ENCODE data around the gene NKX2-3. TPM values are rescaled to one million over a fixed set of nuclear protein-coding genes. Genes with fewer than 3 reads are reported as not detected.
A peak's percentile ranks its signal among the peaks of the same experiment; 100 is the strongest.

Gene NKX2-3
- total RNA-seq, 1 donor from 2014 or later = not detected

DNA sequence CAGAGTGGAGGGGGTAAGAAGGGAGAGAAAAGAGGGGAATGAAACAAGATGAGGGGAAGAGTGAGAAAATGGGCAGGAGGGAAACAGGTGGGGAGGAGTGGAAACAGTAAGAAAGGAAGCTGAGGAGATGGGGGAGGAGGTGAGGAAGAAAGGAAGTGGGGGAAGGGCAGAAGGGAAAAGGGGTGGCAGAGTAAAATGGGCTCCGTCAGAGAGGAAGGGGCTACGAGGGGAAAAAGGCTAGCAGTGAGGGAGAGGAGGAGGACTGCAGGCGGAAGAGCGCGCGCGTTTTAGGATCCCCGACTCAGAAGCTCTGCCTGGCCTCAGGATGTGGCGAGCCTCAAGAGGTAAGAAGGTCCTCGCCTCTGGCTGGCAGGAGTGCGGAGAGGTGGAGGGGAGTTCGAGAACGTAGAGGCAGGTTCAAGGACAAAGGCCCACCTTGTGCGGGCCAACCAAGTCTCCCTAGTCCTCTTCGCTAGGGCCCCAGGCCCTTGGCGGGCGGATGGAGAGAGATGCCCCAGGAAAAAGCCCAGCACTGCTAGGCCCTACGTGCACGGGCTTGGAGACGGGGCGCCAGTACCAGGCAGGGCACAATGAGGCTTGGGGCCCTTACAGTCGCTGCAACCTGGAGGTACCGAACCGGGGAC is 5.8 kb upstream of the NKX2-3 start:
- DNase-seq (ENCODE audit: low read depth in 2 of 2) = no peak

DNA sequence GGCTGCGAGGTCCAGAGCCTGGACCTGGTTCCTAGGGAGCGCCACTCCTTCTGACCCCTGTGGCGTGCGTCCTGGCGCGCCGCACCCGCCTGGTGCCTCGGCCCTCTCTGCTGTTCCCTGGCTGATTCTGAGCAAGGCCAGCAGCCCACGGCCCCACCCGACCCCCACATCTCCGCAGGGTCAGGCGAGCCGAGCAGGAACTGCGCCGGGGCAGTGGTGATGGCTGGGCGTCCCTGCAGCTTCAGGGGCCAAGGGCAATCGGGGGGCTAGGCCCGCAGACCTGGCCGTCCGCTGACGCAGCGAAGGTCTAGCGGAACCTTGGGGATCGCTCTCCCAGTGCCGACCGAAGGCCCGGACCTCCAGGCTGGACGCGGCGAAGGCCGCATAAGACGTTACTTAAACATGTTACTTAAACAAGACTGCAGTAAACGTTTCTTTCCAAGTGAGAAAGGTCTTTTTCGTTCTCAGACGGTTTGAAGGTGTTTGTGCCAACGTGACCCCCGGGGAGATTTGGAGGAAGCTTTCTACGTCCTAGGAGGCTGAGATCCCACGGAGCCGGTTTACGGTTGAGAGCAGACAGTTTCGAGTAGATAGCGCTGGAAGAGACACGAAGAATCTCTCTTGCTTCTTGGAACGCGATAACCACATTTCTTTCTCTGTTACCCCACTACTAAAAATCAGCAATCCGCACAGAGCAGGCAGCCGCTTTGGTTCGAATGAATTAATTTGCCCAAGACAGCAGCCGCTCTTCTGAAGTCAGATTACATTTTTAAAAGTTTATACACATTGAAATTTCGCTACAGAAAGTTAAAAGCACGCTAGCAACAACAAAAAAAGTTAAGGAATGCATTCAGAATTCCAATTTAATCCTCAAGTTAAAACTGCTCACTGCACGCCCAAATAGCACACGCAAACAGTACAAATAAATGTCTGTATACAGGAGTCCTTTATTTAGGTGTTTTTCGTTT is 4.9 kb upstream of the NKX2-3 start:
- DNase-seq (ENCODE audit: low read depth in 2 of 2) = no peak

DNA sequence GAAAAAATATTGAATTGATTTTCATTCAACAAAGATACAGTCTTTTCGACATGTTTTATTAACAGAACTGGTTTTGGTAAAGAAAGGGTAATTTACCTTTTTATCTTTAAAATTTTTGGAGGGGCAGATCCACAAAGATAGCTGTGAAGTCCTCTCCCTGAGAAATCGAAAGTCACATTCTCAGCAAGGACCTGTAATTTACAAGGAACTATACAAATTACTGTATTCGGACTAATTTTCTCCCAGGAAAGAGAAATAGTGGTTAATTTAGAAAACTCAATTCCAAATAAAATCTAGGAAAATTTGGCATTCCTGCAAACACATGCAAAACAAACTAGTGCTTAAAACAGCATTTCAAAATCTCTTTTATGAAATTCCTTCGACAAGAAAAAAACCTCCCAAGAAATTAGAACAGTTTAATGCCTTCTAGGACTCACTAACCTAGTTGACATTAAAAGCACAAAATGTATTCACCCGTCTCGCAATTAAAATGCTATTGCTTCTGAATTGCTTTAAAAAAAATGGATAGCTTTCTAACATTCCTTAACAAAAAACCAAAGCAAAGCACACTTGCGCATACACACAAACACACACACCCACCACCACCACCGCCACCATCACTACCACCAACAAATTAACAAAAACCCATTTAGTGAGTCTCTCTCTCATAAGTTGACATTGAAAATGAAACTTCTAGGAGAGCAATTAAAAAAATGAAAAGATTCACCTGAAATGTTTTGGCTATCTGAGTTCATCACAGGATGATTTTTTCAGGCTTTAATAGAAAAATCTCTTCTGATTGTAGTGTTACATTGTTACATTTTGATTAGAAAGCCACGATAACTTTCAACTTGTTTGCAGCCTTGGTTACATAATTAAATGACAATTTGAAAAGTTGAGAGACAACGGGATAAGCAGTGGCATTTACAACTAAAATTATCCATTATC is 4.0 kb upstream of the NKX2-3 start:
- DNase-seq (ENCODE audit: low read depth in 2 of 2) = no peak

DNA sequence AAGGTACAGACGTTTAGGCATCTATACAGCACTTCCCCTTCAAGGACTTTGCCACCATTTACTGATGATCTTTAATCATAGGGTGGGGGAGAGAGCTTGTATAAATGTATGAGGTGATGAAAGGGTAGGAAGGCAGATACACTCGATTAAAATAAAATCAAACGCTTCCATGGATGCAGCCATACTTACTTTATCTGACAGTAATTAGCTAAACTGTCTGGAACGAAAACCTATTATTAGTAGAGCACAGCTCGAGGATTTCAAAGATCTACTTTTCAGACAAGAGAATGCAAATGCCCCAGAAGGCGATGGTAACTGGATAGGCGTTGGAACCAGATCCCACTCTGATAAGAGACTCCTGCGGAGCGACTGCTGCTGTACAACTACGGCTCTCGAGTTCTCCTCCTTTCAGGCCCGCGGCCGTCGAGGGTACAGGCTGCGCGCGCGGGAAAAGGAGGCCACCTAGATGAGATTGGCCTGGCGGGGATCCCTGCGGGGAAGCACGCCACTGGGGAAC is 3.1 kb upstream of the NKX2-3 start:
- DNase-seq (ENCODE audit: low read depth in 2 of 2) = no peak

DNA sequence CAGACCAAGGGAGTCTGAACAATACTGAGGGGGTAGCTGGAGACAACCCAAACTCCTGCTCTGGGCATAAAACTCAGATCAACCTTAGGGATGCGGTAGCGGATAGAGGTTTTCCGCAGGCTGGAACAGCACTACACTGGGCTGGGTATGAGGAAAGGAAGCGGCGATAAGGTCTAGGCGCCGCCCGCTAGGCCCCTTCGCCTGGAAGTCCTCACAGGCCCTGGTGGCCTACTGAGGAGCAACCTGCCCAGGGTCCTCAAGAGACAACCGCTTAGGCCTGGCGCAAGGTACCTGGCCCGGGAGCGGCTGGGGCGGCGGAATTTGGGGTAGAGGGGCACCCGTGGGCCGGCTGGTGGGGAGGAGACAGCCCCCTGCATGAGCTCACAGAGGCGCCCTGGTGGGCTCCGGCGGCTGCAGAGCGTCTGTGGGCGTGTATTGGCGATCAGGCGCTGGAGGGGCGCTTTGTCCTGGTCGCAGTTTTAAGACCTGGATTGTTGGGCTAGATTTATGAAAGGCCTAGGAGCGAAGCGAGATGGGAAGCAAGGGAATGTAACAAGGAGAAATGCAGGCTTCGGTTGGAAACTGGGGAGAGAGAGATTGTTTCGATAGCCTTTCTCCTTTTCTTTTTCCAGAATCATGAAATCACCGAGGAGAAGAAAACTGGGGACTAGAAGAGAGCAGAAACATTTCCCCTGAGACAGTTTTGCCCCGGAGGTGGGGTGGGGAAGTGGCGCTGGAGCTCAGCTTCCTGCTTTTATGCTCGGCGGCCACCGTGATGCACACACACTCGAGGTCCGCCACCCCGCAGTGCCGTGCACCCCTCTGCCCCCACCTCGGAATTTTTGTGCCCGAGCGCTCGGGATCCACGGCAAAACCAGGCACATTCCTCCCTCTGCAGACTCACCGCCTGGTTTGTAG is 2.4 kb upstream of the NKX2-3 start:
- no peak for DNase-seq (ENCODE audit: low read depth in 2 of 2)

DNA sequence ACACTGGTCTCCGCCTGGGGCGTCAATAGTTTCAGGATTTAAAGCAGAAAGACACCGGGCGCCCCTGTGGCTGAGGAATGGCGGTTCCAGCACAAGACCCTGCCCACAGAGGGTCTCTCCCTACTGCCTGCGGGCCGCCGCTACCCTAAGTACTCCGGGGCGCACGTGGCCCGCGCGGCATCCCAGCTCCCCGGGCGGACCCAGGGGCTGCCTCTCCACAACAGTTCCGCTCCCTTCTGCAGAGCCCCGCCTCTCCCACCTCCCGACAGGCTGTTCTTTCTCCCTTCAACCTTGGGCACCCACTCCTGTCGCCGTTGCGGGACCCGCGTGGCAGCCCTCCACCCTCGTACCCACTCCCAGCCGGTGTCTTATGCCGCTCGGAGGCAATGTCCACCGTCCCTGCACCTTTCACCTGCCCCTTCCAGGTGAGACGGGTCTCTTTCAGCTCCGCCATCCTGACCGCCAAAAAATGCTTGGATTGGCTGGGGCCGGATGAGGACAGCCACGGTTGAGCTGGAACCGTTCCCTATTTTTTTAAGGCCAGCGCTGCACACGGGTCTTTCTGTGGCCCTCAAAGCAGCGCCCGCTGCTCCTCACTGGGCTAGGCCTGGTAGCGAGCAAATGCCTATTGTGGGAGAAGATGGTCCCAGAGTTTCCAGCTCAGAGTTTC is 1.6 kb upstream of the NKX2-3 start:
- DNase-seq (ENCODE audit: low read depth in 2 of 2) = no peak

DNA sequence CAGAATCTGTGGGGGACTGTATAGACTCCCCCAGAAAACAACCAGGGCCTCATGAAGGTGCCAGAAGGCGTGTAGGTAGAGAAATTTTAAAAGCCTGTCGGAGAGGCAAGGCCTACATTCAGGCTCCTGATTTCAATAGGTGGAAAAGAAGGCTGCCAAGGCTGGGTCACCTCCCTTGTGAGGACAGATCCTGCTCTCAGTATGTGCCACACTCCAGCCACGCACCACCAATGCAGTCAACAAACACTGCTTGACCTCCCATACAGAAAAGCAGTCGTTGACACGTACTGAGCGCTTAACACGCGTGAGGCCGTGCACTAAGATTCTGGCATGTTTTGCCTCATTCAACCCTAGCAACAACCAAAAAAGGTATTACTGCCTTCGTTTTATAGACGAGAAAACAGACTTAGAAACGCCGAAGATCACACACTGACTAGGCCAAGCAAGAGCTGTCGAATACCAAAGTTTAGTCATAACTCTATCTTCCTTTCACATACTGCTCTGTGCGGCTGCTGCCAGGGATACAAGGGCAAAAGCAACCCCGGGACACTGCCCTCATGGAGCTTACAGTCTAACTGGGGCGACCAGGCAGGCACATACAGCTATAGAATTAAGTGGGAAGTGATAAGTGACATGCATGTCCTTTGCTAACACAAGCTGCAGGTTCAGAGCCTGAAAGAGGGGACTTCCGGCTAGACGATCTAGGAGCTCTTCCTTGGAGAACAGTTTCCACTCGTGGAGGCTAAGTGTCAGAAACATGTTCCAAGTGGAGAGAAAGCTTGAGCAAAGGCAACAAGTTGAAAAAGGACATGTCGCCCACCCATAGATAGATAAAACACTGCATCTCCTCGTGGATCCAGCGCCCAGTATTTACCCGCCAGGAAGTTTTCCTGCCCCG is 797 bp upstream of the NKX2-3 start:
- DNase-seq (ENCODE audit: low read depth in 2 of 2) = no peak

DNA sequence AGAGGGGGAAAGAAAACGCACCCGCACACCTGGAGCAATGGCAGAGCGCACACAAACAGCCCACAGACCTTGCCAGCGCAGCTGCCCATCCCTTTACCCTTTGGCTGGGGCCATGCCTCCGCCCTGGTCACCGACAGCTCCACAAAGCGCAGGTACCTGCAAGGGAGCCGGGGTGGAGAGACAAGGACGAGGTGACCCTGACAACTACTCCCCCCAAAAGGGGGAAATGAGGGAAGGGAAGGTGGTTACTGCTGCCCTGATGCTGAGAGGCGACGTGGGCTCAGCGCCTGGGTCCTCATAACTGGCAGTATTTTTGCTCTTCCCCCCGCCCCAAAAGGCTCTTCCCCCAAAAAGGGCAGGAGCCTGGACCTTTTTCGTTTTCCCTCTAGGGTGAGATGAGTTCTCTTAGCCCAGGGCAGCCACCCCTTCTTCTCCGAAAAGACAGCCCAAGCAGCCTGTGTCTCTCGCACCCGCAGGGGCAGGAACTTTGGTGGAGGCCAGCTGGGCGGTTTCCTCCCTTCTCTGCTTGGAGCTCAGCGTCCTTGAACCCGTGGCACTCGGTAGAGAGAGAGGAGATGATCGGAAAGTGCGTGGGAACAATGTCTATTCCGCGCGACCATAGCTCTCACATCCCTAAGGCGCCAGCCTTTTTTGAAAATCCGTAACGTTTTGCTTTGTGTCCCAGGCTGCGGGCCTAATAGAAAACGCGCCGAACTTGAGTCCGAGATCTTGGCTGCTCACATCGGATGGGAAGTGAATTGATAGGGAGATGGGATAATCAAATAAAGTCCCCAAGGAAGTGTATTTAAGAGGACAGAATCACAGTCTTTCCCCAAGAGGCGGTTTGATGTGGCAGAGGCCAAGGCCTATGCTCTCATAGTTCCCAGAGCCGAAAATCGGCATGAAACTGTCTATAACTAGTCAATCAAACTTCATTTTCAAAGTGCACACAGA is 1.0 kb downstream of the NKX2-3 start:
- DNase-seq (ENCODE audit: low read depth in 2 of 2) = no peak

DNA sequence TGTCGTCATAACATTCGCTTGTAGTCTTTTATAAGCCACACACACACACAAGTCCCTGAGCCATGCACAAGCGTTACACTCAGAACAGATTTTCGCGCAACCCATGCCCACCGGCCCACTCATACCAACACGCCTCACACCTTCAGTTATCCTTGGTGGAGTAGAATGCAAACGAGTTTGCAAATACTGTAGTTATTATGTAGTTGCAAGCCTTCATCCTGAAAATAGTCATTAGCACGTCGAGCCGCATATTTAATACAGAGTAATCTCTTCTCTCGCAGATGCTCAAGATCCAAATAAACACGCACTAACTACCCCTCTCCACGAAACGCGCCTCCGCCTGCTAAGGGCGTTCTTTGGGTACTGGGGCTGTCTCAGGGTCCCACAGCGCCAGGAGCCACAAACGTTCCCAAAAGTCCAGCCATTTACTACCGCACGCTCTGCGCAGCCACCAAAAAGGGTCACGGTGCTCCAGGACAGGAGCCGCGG is 1.8 kb downstream of the NKX2-3 start:
- no peak for DNase-seq (ENCODE audit: low read depth in 2 of 2)

DNA sequence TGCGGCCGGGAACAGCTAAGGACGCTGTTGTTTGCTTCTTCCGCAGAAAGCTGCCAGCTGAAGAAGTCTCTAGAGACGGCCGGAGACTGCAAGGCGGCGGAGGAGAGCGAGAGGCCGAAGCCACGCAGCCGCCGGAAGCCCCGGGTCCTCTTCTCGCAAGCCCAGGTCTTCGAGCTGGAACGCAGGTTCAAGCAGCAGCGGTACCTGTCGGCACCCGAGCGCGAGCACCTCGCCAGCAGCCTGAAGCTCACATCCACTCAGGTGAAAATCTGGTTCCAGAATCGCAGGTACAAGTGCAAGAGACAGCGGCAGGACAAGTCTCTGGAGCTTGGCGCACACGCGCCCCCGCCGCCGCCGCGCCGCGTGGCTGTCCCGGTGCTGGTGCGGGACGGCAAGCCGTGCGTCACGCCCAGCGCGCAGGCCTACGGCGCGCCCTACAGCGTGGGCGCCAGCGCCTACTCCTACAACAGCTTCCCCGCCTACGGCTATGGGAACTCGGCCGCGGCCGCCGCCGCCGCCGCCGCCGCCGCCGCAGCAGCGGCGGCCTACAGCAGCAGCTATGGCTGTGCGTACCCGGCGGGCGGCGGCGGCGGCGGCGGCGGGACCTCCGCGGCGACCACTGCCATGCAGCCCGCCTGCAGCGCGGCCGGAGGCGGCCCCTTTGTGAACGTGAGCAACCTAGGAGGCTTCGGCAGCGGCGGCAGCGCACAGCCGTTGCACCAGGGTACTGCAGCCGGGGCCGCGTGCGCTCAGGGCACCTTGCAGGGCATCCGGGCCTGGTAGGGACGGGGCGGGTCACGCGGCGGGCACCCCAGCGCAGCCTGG is 2.4 kb downstream of the NKX2-3 start:
- peak; percentile 41 for DNase-seq (ENCODE audit: low read depth in 2 of 2)

DNA sequence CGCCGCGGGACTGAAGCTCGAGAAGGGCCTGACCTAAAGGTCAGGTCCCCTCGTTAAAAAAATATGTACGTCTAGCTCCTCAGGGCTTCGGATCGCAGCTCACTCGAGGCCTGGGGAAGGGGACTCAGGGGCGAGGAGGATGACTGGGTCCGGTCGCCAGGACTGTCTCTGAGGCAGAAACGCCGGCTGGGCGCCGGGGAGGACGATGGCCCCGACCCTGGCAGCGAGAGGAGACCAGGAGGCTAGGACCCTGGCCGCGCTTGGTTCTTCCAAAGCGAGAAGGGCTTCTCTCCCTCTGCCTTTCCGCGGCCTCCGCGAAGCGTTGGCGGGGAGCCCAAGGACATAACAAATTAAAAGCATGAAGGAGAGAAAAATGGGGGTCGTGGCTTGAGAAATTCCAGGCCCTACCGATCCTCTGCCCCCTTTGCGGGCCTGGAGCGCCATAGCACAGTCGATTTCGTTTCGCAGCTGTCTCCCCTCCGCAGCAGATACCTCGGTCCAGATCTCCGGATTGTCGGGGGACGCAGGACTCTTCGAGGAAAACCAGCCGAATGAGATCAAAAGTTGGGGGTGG is 3.1 kb downstream of the NKX2-3 start:
- DNase-seq (ENCODE audit: low read depth in 2 of 2) = no peak

DNA sequence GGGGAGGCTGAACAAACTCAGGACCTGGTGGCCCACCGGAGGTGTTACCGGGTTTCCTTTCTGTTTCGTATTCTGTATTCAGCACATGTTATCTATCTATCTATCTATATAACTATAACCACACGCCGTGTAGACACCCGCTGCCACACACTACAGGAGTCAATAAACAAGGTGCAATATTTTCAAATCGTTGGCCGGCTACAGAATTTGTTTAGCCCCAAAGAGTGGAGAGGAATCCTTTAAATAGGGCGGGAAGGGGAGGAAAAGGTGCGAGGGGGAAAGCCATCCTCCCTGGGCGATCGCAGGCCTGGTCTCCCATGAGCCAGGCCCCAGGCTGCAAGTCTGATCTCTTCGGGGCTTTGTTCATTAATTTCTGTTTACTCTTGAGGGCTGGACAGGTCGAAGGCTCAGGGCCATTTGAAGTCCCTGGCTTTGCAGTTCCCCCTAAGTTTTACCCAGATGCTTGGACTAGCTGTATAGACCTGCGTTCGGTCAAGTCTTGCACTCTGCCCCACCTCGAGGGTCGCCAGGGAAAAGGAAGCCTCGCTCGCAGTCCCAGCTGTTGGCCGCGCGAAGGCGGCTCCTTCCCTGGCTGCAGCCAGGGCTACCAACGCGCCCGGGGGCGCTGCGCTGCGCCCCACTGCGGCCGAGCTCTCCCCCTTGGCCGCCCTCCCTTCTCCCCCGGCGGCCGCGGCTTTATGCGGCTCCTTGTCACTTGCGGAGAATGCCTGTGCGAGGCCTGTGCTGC is 3.8 kb downstream of the NKX2-3 start:
- no peak for DNase-seq (ENCODE audit: low read depth in 2 of 2)

DNA sequence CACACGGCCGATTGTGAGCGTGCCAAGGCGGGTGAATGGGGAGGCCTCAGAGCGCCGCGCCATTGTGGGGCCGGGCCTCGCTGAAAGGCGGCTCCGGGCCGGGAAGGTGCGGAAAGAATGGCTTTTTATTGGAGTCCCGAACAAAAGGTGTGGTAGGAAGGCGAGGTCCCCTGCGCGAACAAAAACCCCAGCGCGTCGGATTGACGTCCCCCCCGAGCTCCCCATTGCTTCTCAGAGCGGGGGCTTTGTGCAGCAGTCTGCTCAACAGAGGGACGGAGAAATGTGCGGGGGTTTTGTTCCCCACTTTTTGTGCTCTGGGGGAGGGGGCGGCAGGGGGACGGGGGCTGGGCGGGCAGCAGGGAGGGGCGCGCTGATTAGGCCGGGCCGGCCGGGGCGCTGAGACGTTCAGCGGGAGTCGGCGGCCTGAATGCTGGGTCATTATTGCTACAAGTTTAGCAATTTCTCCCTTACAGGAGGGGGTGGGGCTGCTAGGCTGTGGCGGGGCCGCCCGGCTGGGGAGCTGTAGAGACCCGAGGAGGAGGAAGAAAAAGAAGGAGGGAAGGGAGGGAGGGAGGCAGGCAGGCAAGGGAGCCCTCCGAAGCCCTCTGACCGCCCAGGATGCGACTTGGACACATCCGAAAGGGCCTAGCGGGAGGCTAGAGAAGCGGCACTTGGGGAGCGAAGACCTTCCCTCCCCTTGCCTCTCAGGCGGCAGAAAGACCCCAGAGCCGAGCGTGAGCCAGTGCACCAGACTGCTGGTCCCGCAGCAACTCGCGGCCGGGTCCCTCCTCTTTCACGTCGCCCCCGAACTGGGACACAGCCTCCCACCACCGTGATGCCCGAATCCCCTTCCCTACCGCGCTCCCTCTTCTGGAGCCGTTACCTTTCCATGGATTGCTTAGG is 4.6 kb downstream of the NKX2-3 start:
- no peak for DNase-seq (ENCODE audit: low read depth in 2 of 2)

Data from lung microvascular endothelial cell (primary cell).